Astrocyte (in vitro differentiated cells and primary cell): ENCODE data around the gene IL1R1. TPM values are rescaled to one million over a fixed set of nuclear protein-coding genes. Genes with fewer than 3 reads are reported as not detected.

Source experiments
- DNase-seq: peaks from one replicate; pipeline ENCODE4 v3.0.0-alpha.2; 2010; ENCODE audit warnings: low read depth
- FAIRE-seq: peaks from 2 replicates; lab custom pipeline; 2011; peaks lifted over from hg19 to GRCh38; lab: Jason Lieb, UNC
- H2AFZ ChIP-seq: 2 replicates; pipeline ENCODE4 v1.6.0; 2012; ENCODE audit warnings: low read depth, low read length, inconsistent platforms
- H3K27ac ChIP-seq: 2 replicates; pipeline ENCODE4 v1.5.1; 2011; ENCODE audit warnings: low read depth, low read length, inconsistent platforms
- H3K27me3 ChIP-seq: 2 replicates; pipeline ENCODE4 v1.6.0; 2011; ENCODE audit warnings: low read length, inconsistent platforms; ENCODE audit not compliant: insufficient read depth
- H3K36me3 ChIP-seq: 2 replicates; pipeline ENCODE4 v1.5.1; 2011; ENCODE audit warnings: low read length, inconsistent platforms; ENCODE audit not compliant: insufficient read depth
- H3K4me1 ChIP-seq: 2 replicates; pipeline ENCODE4 v1.5.1; 2011; ENCODE audit warnings: low read length, inconsistent platforms; ENCODE audit not compliant: insufficient read depth
- H3K4me2 ChIP-seq: 2 replicates; pipeline ENCODE4 v1.6.0; 2012; ENCODE audit warnings: low read length, inconsistent platforms
- H3K4me3 ChIP-seq: 2 replicates; pipeline ENCODE4 v1.5.1; 2011; ENCODE audit warnings: low read depth, mild to moderate bottlenecking, low read length, inconsistent platforms; ENCODE audit not compliant: insufficient read depth
- H3K79me2 ChIP-seq: 2 replicates; pipeline ENCODE4 v1.6.0; 2012; ENCODE audit warnings: mild to moderate bottlenecking, low read length, inconsistent platforms; ENCODE audit not compliant: insufficient read depth
- H3K9ac ChIP-seq: 2 replicates; pipeline ENCODE4 v1.6.0; 2012; ENCODE audit warnings: mild to moderate bottlenecking, low read length, inconsistent platforms
- H3K9me3 ChIP-seq: 2 replicates; pipeline ENCODE4 v1.5.1; 2012; ENCODE audit warnings: low read depth, mild to moderate bottlenecking, low read length, inconsistent platforms; ENCODE audit not compliant: insufficient read depth
- H4K20me1 ChIP-seq: 2 replicates; pipeline ENCODE4 v1.6.0; 2012; ENCODE audit warnings: low read length, inconsistent platforms; ENCODE audit not compliant: insufficient read depth
- H3K27ac Mint-ChIP-seq: one replicate; pipeline ENCODE4 v1.8.0; 2021; ENCODE audit warnings: mild to moderate bottlenecking, mixed read lengths; ENCODE audit not compliant: unreplicated experiment
- H3K27me3 Mint-ChIP-seq: one replicate; pipeline ENCODE4 v1.8.0; 2021; ENCODE audit warnings: low read depth, mixed read lengths; ENCODE audit not compliant: unreplicated experiment
- H3K36me3 Mint-ChIP-seq: one replicate; pipeline ENCODE4 v1.8.0; 2021; ENCODE audit warnings: low read depth, mixed read lengths; ENCODE audit not compliant: unreplicated experiment
- H3K4me1 Mint-ChIP-seq: one replicate; pipeline ENCODE4 v1.8.0; 2021; ENCODE audit warnings: low read depth, mixed read lengths; ENCODE audit not compliant: unreplicated experiment
- H3K4me3 Mint-ChIP-seq: one replicate; pipeline ENCODE4 v1.8.0; 2021; ENCODE audit warnings: mild to moderate bottlenecking, moderate library complexity, mixed read lengths; ENCODE audit not compliant: unreplicated experiment
- H3K9me3 Mint-ChIP-seq: one replicate; pipeline ENCODE4 v1.8.0; 2021; ENCODE audit warnings: mild to moderate bottlenecking, mixed read lengths; ENCODE audit not compliant: unreplicated experiment
- EZH2 ChIP-seq: IDR thresholded peaks from 2 replicates; pipeline ENCODE4 v1.6.1; 2012; ENCODE audit warnings: mild to moderate bottlenecking, low read length, inconsistent platforms; ENCODE audit not compliant: insufficient read depth
- total RNA-seq: library from RNA; stranded (reverse); gene quantifications from 2 replicates; pipeline ENCODE4 v1.2.1, GENCODE V29; 2021
- TF ChIP-seq, protein P1 (sequence below): IDR thresholded peaks from 2 replicates; pipeline ENCODE4 v1.5.1; 2011; ENCODE audit warnings: low read depth, mild to moderate bottlenecking, inconsistent platforms, low read length, moderate library complexity; ENCODE audit not compliant: insufficient read depth

The IL1R1 gene
- total RNA-seq, 1 donor from 2014 or later: 7.5 TPM

DNA sequence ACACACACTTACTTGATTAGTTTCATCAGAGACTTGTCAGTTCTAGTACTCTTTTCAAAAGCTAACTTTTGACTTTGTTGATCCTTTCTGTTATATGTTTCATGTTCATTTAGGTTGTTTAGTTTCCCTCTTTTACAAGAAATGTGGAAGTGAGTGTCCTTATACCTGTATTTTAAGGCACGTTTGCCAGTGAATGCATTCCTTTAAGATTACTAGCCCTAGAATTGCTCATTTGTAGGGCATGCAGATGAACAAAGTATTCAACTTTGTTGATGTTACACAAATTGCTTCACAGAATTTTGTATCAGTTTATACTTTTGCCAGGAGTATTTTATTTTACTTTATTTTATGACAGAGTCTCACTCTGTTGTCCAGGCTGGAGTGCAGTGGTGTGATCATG, 50.5 kb downstream of the IL1R1 start:
- Histone ChIP-seq H3K9ac (no peak overlapping the region), H3K4me2 (no peak overlapping the region), H3K79me2 (no peaks in the 10 kb centered on the region), H3K27me3 (no peaks in the 10 kb centered on the region), H4K20me1 (no peaks in the 10 kb centered on the region), H2AFZ (no peak overlapping the region), H3K27ac (no peak overlapping the region), H3K4me3 (no peak overlapping the region), H3K36me3 (no peaks in the 10 kb centered on the region), H3K9me3 (no peaks in the 10 kb centered on the region), H3K4me1 (peaks cover under 1% of the 10 kb centered on the region)
- peaks cover 12% of the 10 kb centered on the region for H3K4me1 Mint-ChIP-seq
- H3K27me3 Mint-ChIP-seq: peaks cover 4% of the 10 kb centered on the region
- no peak overlapping the region for H3K27ac Mint-ChIP-seq
- TF ChIP-seq, protein P1, sequence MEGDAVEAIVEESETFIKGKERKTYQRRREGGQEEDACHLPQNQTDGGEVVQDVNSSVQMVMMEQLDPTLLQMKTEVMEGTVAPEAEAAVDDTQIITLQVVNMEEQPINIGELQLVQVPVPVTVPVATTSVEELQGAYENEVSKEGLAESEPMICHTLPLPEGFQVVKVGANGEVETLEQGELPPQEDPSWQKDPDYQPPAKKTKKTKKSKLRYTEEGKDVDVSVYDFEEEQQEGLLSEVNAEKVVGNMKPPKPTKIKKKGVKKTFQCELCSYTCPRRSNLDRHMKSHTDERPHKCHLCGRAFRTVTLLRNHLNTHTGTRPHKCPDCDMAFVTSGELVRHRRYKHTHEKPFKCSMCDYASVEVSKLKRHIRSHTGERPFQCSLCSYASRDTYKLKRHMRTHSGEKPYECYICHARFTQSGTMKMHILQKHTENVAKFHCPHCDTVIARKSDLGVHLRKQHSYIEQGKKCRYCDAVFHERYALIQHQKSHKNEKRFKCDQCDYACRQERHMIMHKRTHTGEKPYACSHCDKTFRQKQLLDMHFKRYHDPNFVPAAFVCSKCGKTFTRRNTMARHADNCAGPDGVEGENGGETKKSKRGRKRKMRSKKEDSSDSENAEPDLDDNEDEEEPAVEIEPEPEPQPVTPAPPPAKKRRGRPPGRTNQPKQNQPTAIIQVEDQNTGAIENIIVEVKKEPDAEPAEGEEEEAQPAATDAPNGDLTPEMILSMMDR: no peak
- TF ChIP-seq EZH2: no peak
- FAIRE-seq (no peak), DNase-seq (peak; percentile 29)
- H3K4me3 Mint-ChIP-seq: no peak overlapping the region
- H3K36me3 Mint-ChIP-seq: no peaks in the 10 kb centered on the region
- peaks cover 2% of the 10 kb centered on the region for H3K9me3 Mint-ChIP-seq

DNA sequence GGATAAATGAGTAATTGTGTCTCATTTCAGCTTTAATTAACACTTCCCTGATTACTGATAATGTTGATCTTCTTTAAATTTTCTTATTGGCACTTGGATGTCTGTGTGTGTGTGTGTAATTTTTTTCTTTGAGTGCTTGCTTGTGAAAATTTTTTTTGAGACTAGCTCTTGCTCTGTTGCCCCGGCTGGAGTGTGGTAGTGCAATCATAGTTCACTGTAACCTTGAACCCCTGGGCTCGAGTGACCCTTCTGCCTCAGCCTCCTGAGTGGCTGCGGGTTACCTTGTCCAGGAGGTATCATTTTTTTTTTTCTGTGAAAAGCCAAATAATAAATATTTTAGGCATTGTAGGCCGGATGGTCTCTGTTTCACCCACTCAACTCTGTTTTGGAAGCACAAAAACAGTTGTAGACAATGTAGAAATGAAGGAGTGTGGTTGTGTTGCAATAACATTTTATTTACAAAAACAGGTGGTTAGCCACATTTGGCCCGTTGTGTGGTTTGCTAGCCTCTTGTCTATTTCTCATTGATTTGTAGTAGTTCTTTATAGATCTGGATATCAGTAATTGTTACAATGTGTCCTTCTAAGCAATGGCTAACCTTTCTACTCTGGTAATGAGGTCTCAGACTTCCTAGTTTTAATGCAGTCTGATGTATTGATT, 52.2 kb downstream of the IL1R1 start:
- Histone ChIP-seq H3K4me1 (no peaks in the 10 kb centered on the region), H3K27me3 (no peaks in the 10 kb centered on the region), H3K27ac (no peak overlapping the region), H3K4me2 (no peak overlapping the region), H3K36me3 (no peaks in the 10 kb centered on the region), H3K4me3 (no peak overlapping the region), H3K9ac (no peak overlapping the region), H2AFZ (no peak overlapping the region), H3K9me3 (no peaks in the 10 kb centered on the region), H4K20me1 (no peaks in the 10 kb centered on the region), H3K79me2 (no peaks in the 10 kb centered on the region)
- H3K27ac Mint-ChIP-seq: no peak overlapping the region
- DNase-seq (no peak), FAIRE-seq (no peak)
- no peak overlapping the region for H3K4me3 Mint-ChIP-seq
- H3K36me3 Mint-ChIP-seq: no peaks in the 10 kb centered on the region
- H3K27me3 Mint-ChIP-seq: no peaks in the 10 kb centered on the region
- H3K9me3 Mint-ChIP-seq: peaks cover 2% of the 10 kb centered on the region
- H3K4me1 Mint-ChIP-seq: peaks cover 12% of the 10 kb centered on the region
- TF ChIP-seq, protein P1: no peak

DNA sequence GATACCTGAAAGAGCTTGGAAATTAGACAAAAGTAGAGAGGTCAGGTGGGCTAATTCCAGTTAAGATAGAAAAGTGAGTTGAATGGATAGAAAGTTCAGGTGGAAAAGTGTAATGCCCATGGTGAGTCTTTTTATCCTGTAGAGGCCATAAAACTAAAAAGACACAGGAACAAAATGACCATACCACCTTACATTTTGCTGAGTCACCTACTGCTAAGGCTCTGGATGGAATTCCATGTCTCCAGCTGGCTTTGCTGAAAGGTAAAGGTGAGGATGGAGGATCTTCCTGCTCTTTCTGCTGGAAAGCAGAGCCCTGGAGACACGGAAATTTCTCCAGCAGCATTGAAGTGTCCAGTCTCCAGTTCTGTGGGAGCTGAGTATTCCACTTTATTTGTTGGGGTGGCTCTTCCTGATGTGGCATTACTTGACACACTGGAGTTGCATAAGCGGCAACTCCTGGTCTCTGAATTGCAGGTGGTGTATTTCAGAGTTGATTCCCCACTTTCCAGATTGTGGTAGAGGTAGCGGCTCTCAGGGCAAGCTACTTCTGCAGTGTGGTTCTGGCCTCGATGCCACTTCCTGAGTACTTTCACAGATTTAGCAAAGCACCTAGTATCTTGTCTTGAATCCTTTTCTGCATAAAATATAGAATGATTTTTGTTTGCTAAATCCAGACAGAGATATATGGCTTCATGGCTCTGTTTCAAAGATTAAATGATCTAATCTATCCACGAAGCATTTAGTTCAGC, 55.0 kb downstream of the IL1R1 start:
- Mint-ChIP-seq H3K4me3 (no peak overlapping the region), H3K4me1 (peaks cover 3% of the 10 kb centered on the region)
- no peaks in the 10 kb centered on the region for H3K27me3 ChIP-seq

More for the DNA sequence above, 55.0 kb downstream of the IL1R1 start:
- Histone ChIP-seq H3K4me3 (no peak overlapping the region), H4K20me1 (no peaks in the 10 kb centered on the region), H3K36me3 (no peaks in the 10 kb centered on the region), H3K9me3 (no peaks in the 10 kb centered on the region), H3K79me2 (no peaks in the 10 kb centered on the region), H3K27ac (no peak overlapping the region), H3K4me2 (no peak overlapping the region), H3K4me1 (no peaks in the 10 kb centered on the region), H3K9ac (no peak overlapping the region), H2AFZ (no peak overlapping the region)
- no peak for TF ChIP-seq EZH2
- TF ChIP-seq, protein P1: no peak
- no peaks in the 10 kb centered on the region for H3K36me3 Mint-ChIP-seq
- peaks cover 2% of the 10 kb centered on the region for H3K9me3 Mint-ChIP-seq
- H3K27ac Mint-ChIP-seq: no peak overlapping the region
- FAIRE-seq (no peak), DNase-seq (no peak)
- no peaks in the 10 kb centered on the region for H3K27me3 Mint-ChIP-seq
